ENCODE data around the gene ZSWIM9. TPM values are rescaled to one million over a fixed set of nuclear protein-coding genes. Genes with fewer than 3 reads are reported as not detected.

ZSWIM9 gene
- total RNA-seq, 1 experiment from 2014 or later, result 5.5 TPM

GRCh38 chr19:48186015-48186414 is 15.5 kb downstream of the ZSWIM9 start:
- peaks cover 12% of the 10 kb centered on the region for H3K36me3 Mint-ChIP-seq (ENCODE audit: insufficient read depth, unreplicated experiment)
- H3K4me3 Mint-ChIP-seq (ENCODE audit: unreplicated experiment), result no peak overlapping the region
- ChIA-PET POLR2A (no interaction called here), CTCF (interaction anchor here (0.8 kb wide), 1 partner anchor 16 kb away, joined by 3 read pairs; no protein-coding TSS in a partner anchor)
- no peak for TF ChIP-seq CTCF (IDR thresholded peaks at IDR 0.05; ENCODE audit: unreplicated experiment)
- no peaks in the 10 kb centered on the region for H3K4me1 Mint-ChIP-seq (ENCODE audit: insufficient read depth, unreplicated experiment)
- no peak overlapping the region for H3K27ac Mint-ChIP-seq (ENCODE audit: low read depth, unreplicated experiment)
- intact Hi-C loops (cut with micrococcal nuclease), result no loop called here
- no TSS peak for BruUV-seq (replicated peaks)
- H3K9me3 Mint-ChIP-seq (ENCODE audit: unreplicated experiment), result no peaks in the 10 kb centered on the region
- no peak for DNase-seq (ENCODE audit: unreplicated experiment)
- H3K27me3 Mint-ChIP-seq (ENCODE audit: insufficient read depth, unreplicated experiment), result no peaks in the 10 kb centered on the region

- no peak overlapping the region for H3K27ac Mint-ChIP-seq (ENCODE audit: low read depth, unreplicated experiment)
- no peak for TF ChIP-seq CTCF (IDR thresholded peaks at IDR 0.05; ENCODE audit: unreplicated experiment)
- no peak for DNase-seq (ENCODE audit: unreplicated experiment)
- ChIA-PET CTCF (interaction anchor here (0.8 kb wide), 1 partner anchor 15 kb away, joined by 3 read pairs; no protein-coding TSS in a partner anchor), POLR2A (no interaction called here)
- no TSS peak for BruUV-seq (replicated peaks)
- intact Hi-C loops (cut with micrococcal nuclease), result no loop called here
- no peaks in the 10 kb centered on the region for H3K9me3 Mint-ChIP-seq (ENCODE audit: unreplicated experiment)
- no peaks in the 10 kb centered on the region for H3K4me1 Mint-ChIP-seq (ENCODE audit: insufficient read depth, unreplicated experiment)
- H3K27me3 Mint-ChIP-seq (ENCODE audit: insufficient read depth, unreplicated experiment), result no peaks in the 10 kb centered on the region
- peaks cover 12% of the 10 kb centered on the region for H3K36me3 Mint-ChIP-seq (ENCODE audit: insufficient read depth, unreplicated experiment)
- no peak overlapping the region for H3K4me3 Mint-ChIP-seq (ENCODE audit: unreplicated experiment)
Observed at GRCh38 chr19:48186541-48186991, 16.1 kb downstream of the ZSWIM9 start.

GRCh38 chr19:48190288-48190884 is 19.9 kb downstream of the ZSWIM9 start:
- peak; percentile 67 for DNase-seq (ENCODE audit: unreplicated experiment)
- Mint-ChIP-seq H3K4me1 (ENCODE audit: insufficient read depth, unreplicated experiment) (no peaks in the 10 kb centered on the region), H3K9me3 (ENCODE audit: unreplicated experiment) (no peaks in the 10 kb centered on the region), H3K4me3 (ENCODE audit: unreplicated experiment) (no peak overlapping the region), H3K27me3 (ENCODE audit: insufficient read depth, unreplicated experiment) (no peaks in the 10 kb centered on the region), H3K27ac (ENCODE audit: low read depth, unreplicated experiment) (no peak overlapping the region), H3K36me3 (ENCODE audit: insufficient read depth, unreplicated experiment) (peaks cover 12% of the 10 kb centered on the region)
- TF ChIP-seq CTCF (IDR thresholded peaks at IDR 0.05; ENCODE audit: unreplicated experiment), result no peak
- no TSS peak for BruUV-seq (replicated peaks)
- intact Hi-C loops (cut with micrococcal nuclease), result no loop called here
- ChIA-PET POLR2A (interaction anchor here (1.2 kb wide), 1 partner anchor 13 kb away, joined by 10 read pairs; no protein-coding TSS in a partner anchor), CTCF (interaction anchor here (0.9 kb wide), 2 partner anchors 9 to 316 kb away, joined by 3 to 5 read pairs; no protein-coding TSS in a partner anchor)

GRCh38 chr19:48190885-48191284 is 20.4 kb downstream of the ZSWIM9 start:
- POLR2A ChIA-PET, result interaction anchor here (0.6 to 1.2 kb wide), 2 partner anchors 13 to 624 kb away, joined by 3 to 10 read pairs; no protein-coding TSS in a partner anchor
- BruUV-seq (replicated peaks), result no TSS peak
- CTCF ChIA-PET, result interaction anchor here (0.6 to 0.9 kb wide), 4 partner anchors 8 to 322 kb away, joined by 3 to 5 read pairs (median 3); no protein-coding TSS in a partner anchor

More at GRCh38 chr19:48190885-48191284, 20.4 kb downstream of the ZSWIM9 start:
- H3K27ac Mint-ChIP-seq (ENCODE audit: low read depth, unreplicated experiment), result no peak overlapping the region
- no peak for DNase-seq (ENCODE audit: unreplicated experiment)
- H3K27me3 Mint-ChIP-seq (ENCODE audit: insufficient read depth, unreplicated experiment), result no peaks in the 10 kb centered on the region
- no peaks in the 10 kb centered on the region for H3K9me3 Mint-ChIP-seq (ENCODE audit: unreplicated experiment)
- no peaks in the 10 kb centered on the region for H3K4me1 Mint-ChIP-seq (ENCODE audit: insufficient read depth, unreplicated experiment)
- H3K36me3 Mint-ChIP-seq (ENCODE audit: insufficient read depth, unreplicated experiment), result peaks cover 12% of the 10 kb centered on the region
- no peak for TF ChIP-seq CTCF (IDR thresholded peaks at IDR 0.05; ENCODE audit: unreplicated experiment)
- intact Hi-C loops (cut with micrococcal nuclease), result no loop called here
- no peak overlapping the region for H3K4me3 Mint-ChIP-seq (ENCODE audit: unreplicated experiment)
